OCI-LY3 (cell line): ENCODE measurements around the gene SDF2L1.

Source experiments
- EZH2phosphoT487 ChIP-seq: fragments of 200-600 bp; shearing (Covaris generic); IDR thresholded peaks from 2 replicates; pipeline ENCODE4 v1.6.1; 2018; ENCODE audit warnings: antibody characterized with exemption, mixed run types, low read depth
- TF ChIP-seq, protein P1 (sequence below): fragments of 200-600, 300-600 bp; sonication (generic); IDR thresholded peaks from 2 replicates; pipeline ENCODE4 v1.5.1; 2014; ENCODE audit warnings: antibody characterized with exemption, low read length, low read depth

DNA sequence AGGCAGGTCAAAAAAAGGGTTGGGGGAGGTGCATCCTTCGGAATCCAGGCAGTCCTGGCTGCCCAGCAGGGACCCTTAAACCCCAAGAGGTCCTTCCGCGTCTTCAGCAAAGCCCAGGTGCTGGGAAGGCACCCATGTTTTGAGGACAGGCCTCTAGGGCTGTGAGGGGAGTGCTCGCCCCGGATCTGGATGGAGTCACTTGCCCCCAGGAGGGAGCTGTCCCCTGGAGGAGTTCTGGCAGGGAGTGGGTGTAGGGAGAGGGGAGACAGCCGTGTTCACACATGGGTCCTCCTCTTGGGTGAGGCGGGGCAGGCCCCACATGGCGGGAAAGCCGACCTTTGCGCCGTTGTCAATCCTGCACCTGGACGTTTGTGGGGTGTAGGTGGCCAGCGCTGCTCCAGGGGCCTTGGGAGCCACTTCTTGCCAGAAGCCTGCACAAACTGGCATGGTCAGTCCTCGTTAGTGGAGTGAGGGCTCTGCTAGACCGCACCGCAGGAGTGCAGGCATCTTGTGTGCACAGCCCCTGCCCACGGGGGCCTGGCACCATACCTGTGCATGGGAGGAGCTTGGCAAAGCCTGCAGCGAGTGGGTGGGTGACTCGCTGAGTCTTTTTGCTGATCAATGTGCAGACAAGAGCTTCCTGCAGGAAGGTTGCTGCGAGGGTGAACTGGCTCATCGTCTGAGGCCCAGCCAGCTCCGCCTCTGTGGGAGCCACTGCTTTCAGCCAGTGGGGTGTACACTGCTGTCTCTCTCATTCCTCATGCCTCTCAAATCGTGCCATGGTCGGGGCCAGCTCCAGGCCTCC, 39.7 kb downstream of the SDF2L1 start:
- TF ChIP-seq, protein P1, sequence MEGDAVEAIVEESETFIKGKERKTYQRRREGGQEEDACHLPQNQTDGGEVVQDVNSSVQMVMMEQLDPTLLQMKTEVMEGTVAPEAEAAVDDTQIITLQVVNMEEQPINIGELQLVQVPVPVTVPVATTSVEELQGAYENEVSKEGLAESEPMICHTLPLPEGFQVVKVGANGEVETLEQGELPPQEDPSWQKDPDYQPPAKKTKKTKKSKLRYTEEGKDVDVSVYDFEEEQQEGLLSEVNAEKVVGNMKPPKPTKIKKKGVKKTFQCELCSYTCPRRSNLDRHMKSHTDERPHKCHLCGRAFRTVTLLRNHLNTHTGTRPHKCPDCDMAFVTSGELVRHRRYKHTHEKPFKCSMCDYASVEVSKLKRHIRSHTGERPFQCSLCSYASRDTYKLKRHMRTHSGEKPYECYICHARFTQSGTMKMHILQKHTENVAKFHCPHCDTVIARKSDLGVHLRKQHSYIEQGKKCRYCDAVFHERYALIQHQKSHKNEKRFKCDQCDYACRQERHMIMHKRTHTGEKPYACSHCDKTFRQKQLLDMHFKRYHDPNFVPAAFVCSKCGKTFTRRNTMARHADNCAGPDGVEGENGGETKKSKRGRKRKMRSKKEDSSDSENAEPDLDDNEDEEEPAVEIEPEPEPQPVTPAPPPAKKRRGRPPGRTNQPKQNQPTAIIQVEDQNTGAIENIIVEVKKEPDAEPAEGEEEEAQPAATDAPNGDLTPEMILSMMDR = no peak
- no peak for TF ChIP-seq EZH2phosphoT487
